HepG2 (cell line): ENCODE measurements around the gene CMIP. TPM values are rescaled to one million over a fixed set of nuclear protein-coding genes. Genes with fewer than 3 reads are reported as not detected.

Experiments used
- FOXP1 ChIP-seq, 2 experiments: fragments of 450-650 bp in 1 of 2; IDR thresholded peaks; 2 replicates each; pipeline ENCODE4 v1.6.1; 2017 to 2018; ENCODE audit warnings: antibody characterized with exemption in 1 of 2
- HNF4G ChIP-seq, 2 experiments: sonication (generic) in 1 of 2; formaldehyde crosslinking in 1 of 2; IDR thresholded peaks; 2 replicates each; pipeline versions ENCODE4 v1.4.0 to v1.6.1; 2011 to 2020; ENCODE audit warnings: borderline replicate concordance in 2 of 2, low read depth in 2 of 2, mild to moderate bottlenecking in 2 of 2, low read length in 1 of 2, missing genetic modification reagents in 1 of 2, moderate library complexity in 1 of 2
- HNRNPLL ChIP-seq: fragments of 200-400 bp; formaldehyde crosslinking; IDR thresholded peaks from 2 replicates; pipeline ENCODE4 v1.6.1; 2017; ENCODE audit warnings: mild to moderate bottlenecking, low read depth, low read length; ENCODE audit not compliant: poor library complexity, severe bottlenecking
- LCORL ChIP-seq, 2 experiments: fragments of 450-650 bp in 1 of 2; sonication (generic) in 1 of 2; formaldehyde crosslinking in 1 of 2; IDR thresholded peaks; 2 replicates each; pipeline versions ENCODE4 v1.5.0 to v1.6.1; 2017 to 2020; ENCODE audit warnings: antibody characterized with exemption in 1 of 2, missing genetic modification reagents in 1 of 2
- NBN ChIP-seq: fragments of 450-650 bp; conservative IDR thresholded peaks from 2 replicates; pipeline ENCODE4 v1.6.1; 2017
- NKX3-1 ChIP-seq: sonication (generic); formaldehyde crosslinking; IDR thresholded peaks from 2 replicates; pipeline ENCODE4 v1.5.0; 2020; ENCODE audit warnings: missing genetic modification reagents
- NR2F1 ChIP-seq, 2 experiments: fragments of 450-650 bp in 1 of 2; formaldehyde crosslinking in 1 of 2; IDR thresholded peaks; 2 replicates each; pipeline versions ENCODE4 v1.5.0 to v1.6.1; 2016 to 2020; ENCODE audit warnings: mild to moderate bottlenecking in 1 of 2, missing compliant biosample characterization in 1 of 2, missing genetic modification reagents in 1 of 2, moderate library complexity in 1 of 2
- RBFOX2 ChIP-seq: fragments of 200-400 bp; formaldehyde crosslinking; IDR thresholded peaks from 2 replicates; pipeline ENCODE4 v1.6.1; 2017; ENCODE audit warnings: low read depth, mild to moderate bottlenecking, low read length
- REXO4 ChIP-seq: sonication (generic); formaldehyde crosslinking; IDR thresholded peaks from 2 replicates; pipeline ENCODE4 v1.8.0; 2022; ENCODE audit warnings: missing genetic modification reagents, mild to moderate bottlenecking, borderline replicate concordance
- ZNF235 ChIP-seq: sonication (generic); formaldehyde crosslinking; IDR thresholded peaks from 2 replicates; pipeline ENCODE4 v1.8.1; 2023; ENCODE audit warnings: mild to moderate bottlenecking, missing genetic modification reagents, borderline replicate concordance
- polyA plus RNA-seq, 8 experiments: library from polyadenylated mRNA; depleted of rRNA in 3 of 8; stranded (reverse) in 7 of 8; unstranded in 1 of 8; fragments of >200 nt; fragmentation: Illumina TruSeq in 4 of 8; extraction: Trizol in 4 of 8; gene quantifications; 2 replicates each; pipeline versions ENCODE4 v1.2.1 to v1.2.3, GENCODE V29; 2011 to 2016; ENCODE audit warnings: low read depth in 4 of 8, missing spikeins in 1 of 8, mixed read lengths in 1 of 8; ENCODE audit not compliant: insufficient read depth in 1 of 8
- total RNA-seq, 5 experiments: library from RNA; depleted of rRNA; stranded (reverse); fragments of >200 nt; fragmentation: Illumina TruSeq; extraction: Trizol; gene quantifications; 2 replicates each; pipeline ENCODE4 v1.2.3, GENCODE V29; 2016; ENCODE audit warnings: low read depth in 1 of 5
- TF ChIP-seq, protein P1 (sequence below): sonication (generic); formaldehyde crosslinking; IDR thresholded peaks from 2 replicates; pipeline ENCODE4 v1.5.0; 2020; ENCODE audit warnings: missing genetic modification reagents
- TF ChIP-seq, protein P2 (sequence below): sonication (generic); formaldehyde crosslinking; conservative IDR thresholded peaks from 2 replicates; pipeline ENCODE4 v1.4.0; 2020; ENCODE audit warnings: missing genetic modification reagents
- TF ChIP-seq, protein P3 (sequence below): sonication (generic); formaldehyde crosslinking; IDR thresholded peaks from 2 replicates; pipeline ENCODE4 v1.4.0; 2020; ENCODE audit warnings: mild to moderate bottlenecking, missing genetic modification reagents
- TF ChIP-seq, protein P4 (sequence below): sonication (generic); formaldehyde crosslinking; IDR thresholded peaks from 2 replicates; pipeline ENCODE4 v1.4.0; 2020; ENCODE audit warnings: missing genetic modification reagents
- TF ChIP-seq, protein P5 (sequence below): fragments of 450-650 bp; IDR thresholded peaks from 2 replicates; pipeline ENCODE4 v1.6.1; 2016
- TF ChIP-seq, protein P6 (sequence below), 2 experiments: fragments of 450-650 bp in 1 of 2; sonication (generic) in 1 of 2; formaldehyde crosslinking; IDR thresholded peaks; 2 replicates each; pipeline versions ENCODE4 v1.5.0 to v1.8.0; 2020 to 2022; ENCODE audit warnings: mild to moderate bottlenecking in 1 of 2, missing genetic modification reagents in 1 of 2

CMIP gene
- total and polyA plus RNA-seq, 2 of the 13 experiments (the other 11 are each of a cell fraction or from before 2014, with no cell fraction given) = 10.9 to 18.1 TPM

DNA sequence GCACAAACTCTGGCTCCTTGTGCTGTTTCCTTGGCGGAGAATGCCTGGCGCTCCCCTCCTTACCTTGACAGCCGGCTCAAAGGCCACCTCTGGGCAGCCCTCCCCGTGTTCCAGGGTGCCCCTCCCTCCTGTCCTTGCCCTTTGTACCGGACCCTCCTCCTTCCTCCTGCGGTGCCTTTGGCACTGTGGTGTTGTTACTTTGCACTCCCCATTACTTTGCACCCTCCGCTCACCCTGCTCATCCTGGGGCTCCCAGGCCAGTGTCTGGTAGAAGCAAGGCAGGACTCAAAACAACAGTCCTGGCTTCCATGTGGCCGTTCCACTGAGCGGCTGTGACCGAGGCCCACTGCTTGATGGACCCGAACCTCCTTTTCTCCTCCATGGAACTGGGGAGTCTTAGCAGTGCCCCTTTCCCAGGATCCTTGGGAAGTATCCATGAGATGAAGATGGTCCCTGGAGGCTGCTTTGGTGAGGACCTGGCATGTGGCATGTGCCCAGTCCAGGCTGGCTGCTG is 147.8 kb downstream of the CMIP start (continued):
- TF ChIP-seq, protein P1, sequence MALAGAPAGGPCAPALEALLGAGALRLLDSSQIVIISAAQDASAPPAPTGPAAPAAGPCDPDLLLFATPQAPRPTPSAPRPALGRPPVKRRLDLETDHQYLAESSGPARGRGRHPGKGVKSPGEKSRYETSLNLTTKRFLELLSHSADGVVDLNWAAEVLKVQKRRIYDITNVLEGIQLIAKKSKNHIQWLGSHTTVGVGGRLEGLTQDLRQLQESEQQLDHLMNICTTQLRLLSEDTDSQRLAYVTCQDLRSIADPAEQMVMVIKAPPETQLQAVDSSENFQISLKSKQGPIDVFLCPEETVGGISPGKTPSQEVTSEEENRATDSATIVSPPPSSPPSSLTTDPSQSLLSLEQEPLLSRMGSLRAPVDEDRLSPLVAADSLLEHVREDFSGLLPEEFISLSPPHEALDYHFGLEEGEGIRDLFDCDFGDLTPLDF (CRISPR knock-in tag) = no peak
- TF ChIP-seq, protein P2, sequence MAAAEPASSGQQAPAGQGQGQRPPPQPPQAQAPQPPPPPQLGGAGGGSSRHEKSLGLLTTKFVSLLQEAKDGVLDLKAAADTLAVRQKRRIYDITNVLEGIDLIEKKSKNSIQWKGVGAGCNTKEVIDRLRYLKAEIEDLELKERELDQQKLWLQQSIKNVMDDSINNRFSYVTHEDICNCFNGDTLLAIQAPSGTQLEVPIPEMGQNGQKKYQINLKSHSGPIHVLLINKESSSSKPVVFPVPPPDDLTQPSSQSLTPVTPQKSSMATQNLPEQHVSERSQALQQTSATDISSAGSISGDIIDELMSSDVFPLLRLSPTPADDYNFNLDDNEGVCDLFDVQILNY = no peak
- TF ChIP-seq, protein P3, sequence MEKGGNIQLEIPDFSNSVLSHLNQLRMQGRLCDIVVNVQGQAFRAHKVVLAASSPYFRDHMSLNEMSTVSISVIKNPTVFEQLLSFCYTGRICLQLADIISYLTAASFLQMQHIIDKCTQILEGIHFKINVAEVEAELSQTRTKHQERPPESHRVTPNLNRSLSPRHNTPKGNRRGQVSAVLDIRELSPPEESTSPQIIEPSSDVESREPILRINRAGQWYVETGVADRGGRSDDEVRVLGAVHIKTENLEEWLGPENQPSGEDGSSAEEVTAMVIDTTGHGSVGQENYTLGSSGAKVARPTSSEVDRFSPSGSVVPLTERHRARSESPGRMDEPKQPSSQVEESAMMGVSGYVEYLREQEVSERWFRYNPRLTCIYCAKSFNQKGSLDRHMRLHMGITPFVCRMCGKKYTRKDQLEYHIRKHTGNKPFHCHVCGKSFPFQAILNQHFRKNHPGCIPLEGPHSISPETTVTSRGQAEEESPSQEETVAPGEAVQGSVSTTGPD (CRISPR knock-in tag) = no peak
- TF ChIP-seq, protein P4, sequence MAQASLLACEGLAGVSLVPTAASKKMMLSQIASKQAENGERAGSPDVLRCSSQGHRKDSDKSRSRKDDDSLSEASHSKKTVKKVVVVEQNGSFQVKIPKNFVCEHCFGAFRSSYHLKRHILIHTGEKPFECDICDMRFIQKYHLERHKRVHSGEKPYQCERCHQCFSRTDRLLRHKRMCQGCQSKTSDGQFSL (CRISPR knock-in tag) = 0 out of 2 replicates have a peak, but pooled peaks have one; percentile 17
- no peak for TF ChIP-seq FOXP1 (IDR thresholded peaks at IDR 0.05)
- TF ChIP-seq FOXP1 (CRISPR knock-in tag; IDR thresholded peaks at IDR 0.05) = peak; percentile 85
- TF ChIP-seq LCORL (IDR thresholded peaks at IDR 0.05) = no peak
- peak; percentile 69; the same call in 1 of the 2 replicates for TF ChIP-seq LCORL (CRISPR knock-in tag; IDR thresholded peaks at IDR 0.05)
- no peak for TF ChIP-seq NBN
- peak in 1 of 2 experiments; percentile 61; a peak in 1 of 4 replicates for TF ChIP-seq NR2F1 (CRISPR knock-in tag; IDR thresholded peaks at IDR 0.05)
- TF ChIP-seq ZNF235 = 0 out of 2 replicates have a peak, but pooled peaks have one; percentile 73
- TF ChIP-seq HNRNPLL = no peak
- TF ChIP-seq, protein P5, sequence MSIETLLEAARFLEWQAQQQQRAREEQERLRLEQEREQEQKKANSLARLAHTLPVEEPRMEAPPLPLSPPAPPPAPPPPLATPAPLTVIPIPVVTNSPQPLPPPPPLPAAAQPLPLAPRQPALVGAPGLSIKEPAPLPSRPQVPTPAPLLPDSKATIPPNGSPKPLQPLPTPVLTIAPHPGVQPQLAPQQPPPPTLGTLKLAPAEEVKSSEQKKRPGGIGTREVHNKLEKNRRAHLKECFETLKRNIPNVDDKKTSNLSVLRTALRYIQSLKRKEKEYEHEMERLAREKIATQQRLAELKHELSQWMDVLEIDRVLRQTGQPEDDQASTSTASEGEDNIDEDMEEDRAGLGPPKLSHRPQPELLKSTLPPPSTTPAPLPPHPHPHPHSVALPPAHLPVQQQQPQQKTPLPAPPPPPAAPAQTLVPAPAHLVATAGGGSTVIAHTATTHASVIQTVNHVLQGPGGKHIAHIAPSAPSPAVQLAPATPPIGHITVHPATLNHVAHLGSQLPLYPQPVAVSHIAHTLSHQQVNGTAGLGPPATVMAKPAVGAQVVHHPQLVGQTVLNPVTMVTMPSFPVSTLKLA = no peak
- TF ChIP-seq REXO4 (CRISPR knock-in tag) = no peak
- TF ChIP-seq HNF4G (IDR thresholded peaks at IDR 0.05; ENCODE audit: borderline replicate concordance, low read depth, low read length) = peak; percentile 98
- TF ChIP-seq HNF4G (CRISPR knock-in tag; IDR thresholded peaks at IDR 0.05; ENCODE audit: borderline replicate concordance, low read depth) = peak; percentile 98; the same call in 1 of the 2 replicates
- no peak for TF ChIP-seq NKX3-1
- TF ChIP-seq, protein P6, sequence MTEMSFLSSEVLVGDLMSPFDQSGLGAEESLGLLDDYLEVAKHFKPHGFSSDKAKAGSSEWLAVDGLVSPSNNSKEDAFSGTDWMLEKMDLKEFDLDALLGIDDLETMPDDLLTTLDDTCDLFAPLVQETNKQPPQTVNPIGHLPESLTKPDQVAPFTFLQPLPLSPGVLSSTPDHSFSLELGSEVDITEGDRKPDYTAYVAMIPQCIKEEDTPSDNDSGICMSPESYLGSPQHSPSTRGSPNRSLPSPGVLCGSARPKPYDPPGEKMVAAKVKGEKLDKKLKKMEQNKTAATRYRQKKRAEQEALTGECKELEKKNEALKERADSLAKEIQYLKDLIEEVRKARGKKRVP (CRISPR knock-in tag; IDR thresholded peaks at IDR 0.05) = no peak
- TF ChIP-seq RBFOX2 = no peak
